NOMO-1 (cell line): ENCODE results near the gene APLP2.
"Not testable (repeated sequence)": the region's sequence is repeated elsewhere in the genome, so short reads cannot be mapped to it uniquely, and the experiment has no call there.

Experiments used
- DNase-seq, 2 experiments: peaks; one replicate each; lab custom pipeline; 2025; ENCODE audit not compliant: unreplicated experiment in 2 of 2; lab: John Stamatoyannopoulos, UW

The APLP2 gene

GRCh38 chr11:130187096-130187495 lies 117.4 kb downstream of the APLP2 start:
- no peak for DNase-seq

GRCh38 chr11:130188047-130188446 lies 118.4 kb downstream of the APLP2 start:
- DNase-seq = no peak

GRCh38 chr11:130188585-130189347 lies 119.1 kb downstream of the APLP2 start:
- DNase-seq = no peak

- DNase-seq = no peak
These were observed 120.0 kb downstream of the APLP2 start for GRCh38 chr11:130189492-130190210.

GRCh38 chr11:130190371-130190881 lies 120.7 kb downstream of the APLP2 start:
- DNase-seq = no peak

GRCh38 chr11:130191896-130192295 lies 122.2 kb downstream of the APLP2 start:
- DNase-seq = no peak

- DNase-seq = no peak
These were observed 123.2 kb downstream of the APLP2 start for GRCh38 chr11:130192845-130193267.

- DNase-seq = not testable (repeated sequence)
These were observed 123.9 kb downstream of the APLP2 start for GRCh38 chr11:130193551-130193950.
